Ecto neural progenitor cell (in vitro differentiated cells): ENCODE measurements around the gene SELENOF.
"Not testable (repeated sequence)": the region's sequence is repeated elsewhere in the genome, so short reads cannot be mapped to it uniquely, and the experiment has no call there.

ENCODE experiments used
- DNase-seq: peaks from one replicate; pipeline ENCODE4 v3.0.0-alpha.2; 2018; ENCODE audit warnings: low spot score

The SELENOF gene

GRCh38 chr1:86916752-86917151 is 2.8 kb upstream of the SELENOF start:
- no peak for DNase-seq

DNA sequence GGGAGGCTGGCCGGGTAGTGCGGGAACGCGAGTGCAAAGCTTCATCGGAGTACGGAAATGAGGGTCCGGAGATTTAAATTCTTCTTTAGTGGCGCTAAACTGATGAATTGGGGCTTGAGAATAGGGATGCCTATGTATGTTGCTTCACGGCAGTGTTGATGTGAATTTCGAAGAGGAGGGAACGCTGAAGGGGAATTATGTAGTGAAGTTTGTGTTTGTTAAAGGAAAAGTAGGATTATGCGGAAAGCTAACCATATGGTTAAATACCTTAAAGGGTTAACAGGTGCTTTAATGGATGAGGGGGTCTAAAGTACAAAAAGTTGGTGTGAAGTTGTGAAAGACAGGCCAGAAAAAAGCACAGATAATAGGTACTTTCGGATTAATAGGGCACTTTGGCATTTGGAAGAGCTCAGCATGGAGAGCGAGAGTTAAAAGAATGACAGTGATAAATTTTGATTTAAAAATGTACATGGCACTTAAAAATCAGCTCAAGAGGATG is 1.9 kb upstream of the SELENOF start:
- no peak for DNase-seq

DNA sequence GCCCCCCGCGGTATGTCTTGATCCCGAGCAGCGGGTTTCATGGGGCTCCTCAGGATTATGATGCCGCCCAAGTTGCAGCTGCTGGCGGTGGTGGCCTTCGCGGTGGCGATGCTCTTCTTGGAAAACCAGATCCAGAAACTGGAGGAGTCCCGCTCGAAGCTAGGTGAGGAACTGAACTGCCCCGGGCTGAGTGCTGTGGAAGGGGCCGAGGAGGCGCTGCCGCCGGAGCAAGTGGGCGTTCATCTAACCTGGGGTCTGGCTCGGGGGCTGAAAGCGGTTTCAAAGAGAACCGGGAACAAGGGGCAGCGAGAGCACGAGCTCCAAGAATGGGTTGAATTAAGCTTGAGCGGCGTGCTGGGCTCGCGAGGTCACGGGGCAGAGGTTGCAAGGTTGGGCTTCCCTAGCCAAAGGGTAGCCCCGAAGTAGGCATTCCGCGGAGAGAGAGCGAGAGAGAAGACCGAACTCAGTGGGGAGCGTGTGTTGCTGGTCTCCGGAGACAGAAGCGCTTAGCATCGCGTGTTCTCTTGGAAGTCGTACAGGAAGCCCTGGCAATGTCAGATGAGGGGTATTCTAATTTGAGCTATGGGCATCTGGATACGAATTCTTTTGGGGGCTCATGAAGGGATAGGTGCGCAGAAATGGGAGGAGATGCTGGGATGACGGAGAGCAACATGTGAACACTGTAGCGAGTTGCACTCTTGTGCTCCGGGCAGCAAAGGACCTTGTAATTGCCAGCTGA is 1.2 kb upstream of the SELENOF start:
- DNase-seq = peak; percentile 74

- DNase-seq = no peak
These were observed 673 bp upstream of the SELENOF start, which contains the start of gene HS2ST1 for GRCh38 chr1:86914601-86914997. TSS of gene HS2ST1 (plus strand) at chr1:86914635.

DNA sequence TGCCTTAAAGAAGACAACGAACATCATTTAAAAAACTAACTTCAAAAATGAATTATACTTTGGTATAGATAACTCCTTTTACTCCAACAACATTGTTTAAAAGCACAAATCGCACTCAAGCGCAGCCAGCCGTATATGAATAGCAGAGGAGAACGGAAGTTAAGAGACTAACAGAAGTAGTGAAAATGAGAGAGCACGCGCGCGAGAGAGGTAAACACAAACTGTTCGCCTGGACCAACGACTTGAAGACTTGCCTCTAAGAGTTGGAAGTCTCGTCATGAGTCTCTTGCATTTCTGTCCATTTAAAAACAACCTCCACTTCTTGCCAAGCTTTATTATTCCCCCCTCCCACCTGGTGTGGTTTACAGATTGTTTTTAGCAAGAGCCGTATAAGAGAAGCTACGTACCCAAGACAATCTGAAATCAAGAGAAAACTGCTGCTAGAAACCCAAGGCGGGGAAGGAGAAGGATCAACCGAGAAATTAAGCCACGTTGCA is 479 bp downstream of the SELENOF start:
- no peak for DNase-seq

GRCh38 chr1:86912281-86912900 is 1.5 kb downstream of the SELENOF start:
- DNase-seq = no peak

- DNase-seq = no peak
These were observed 7.5 kb downstream of the SELENOF start for GRCh38 chr1:86906419-86906818.

GRCh38 chr1:86905875-86906274 is 8.1 kb downstream of the SELENOF start:
- DNase-seq = no peak

GRCh38 chr1:86899401-86899800 is 14.5 kb downstream of the SELENOF start:
- not testable (repeated sequence) for DNase-seq

- no peak for DNase-seq
These were observed 25.6 kb downstream of the SELENOF start for GRCh38 chr1:86888327-86888726.

GRCh38 chr1:86887479-86888162 is 26.3 kb downstream of the SELENOF start:
- DNase-seq = no peak

- DNase-seq = no peak
These were observed 38.2 kb downstream of the SELENOF start for GRCh38 chr1:86875722-86876121.

GRCh38 chr1:86872086-86872485 is 41.8 kb downstream of the SELENOF start:
- no peak for DNase-seq

DNA sequence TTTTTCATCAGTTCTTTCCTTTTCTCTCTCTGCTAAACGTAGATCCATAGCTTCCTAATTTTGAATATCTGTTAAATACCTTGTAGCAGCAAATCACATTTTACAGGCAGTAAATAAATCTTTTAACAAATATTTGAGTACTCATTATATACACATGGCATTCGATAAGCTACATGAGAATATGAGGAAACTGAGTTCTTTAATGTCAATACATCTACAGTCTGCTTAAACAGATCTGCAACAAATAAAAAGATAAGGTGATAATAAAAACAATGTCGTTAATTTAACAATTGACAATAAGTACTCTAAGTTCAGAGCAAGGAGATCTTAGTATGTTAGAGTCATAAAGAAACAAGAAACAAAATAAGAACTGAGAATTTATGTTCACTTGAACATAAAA is 42.9 kb downstream of the SELENOF start:
- DNase-seq = no peak

GRCh38 chr1:86868477-86868876 is 45.4 kb downstream of the SELENOF start:
- no peak for DNase-seq

DNA sequence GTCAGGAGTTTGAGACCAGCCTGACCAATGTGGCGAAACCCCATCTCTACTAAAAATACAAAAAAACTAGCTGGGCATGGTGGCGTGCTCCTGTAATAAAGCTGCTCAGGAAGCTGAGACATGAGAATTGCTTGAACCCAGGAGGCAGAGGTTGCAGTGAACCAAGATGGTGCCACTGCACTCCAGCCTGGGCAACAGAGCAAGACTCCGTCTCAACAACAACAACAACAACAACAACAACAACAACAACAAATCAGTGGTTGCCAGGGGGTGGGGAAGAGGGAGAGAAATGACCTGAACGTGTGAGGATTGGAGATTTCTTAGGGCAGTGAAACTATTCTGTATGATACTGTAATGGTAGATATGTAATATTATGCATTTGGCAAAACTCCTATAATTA is 46.6 kb downstream of the SELENOF start:
- not testable (repeated sequence) for DNase-seq

DNA sequence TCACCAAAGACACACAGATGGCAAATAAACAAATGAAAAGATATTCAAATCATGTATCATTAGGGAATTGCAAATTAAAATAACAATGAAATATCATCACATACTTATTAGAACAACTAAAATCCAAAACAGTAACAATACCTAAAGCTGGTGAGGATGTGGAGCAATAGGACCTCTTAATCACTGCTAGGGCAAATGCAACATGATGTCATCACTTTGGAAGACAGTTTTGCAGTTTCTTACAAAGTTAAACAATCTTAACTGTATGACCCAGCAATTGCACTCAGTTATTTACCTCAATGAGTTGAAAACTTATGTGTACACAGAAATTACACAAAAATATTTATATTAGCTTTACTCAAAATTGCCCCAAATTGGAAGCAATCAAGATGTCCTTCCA is 47.3 kb downstream of the SELENOF start:
- no peak for DNase-seq

GRCh38 chr1:86865973-86866637 is 47.8 kb downstream of the SELENOF start:
- no peak for DNase-seq

DNA sequence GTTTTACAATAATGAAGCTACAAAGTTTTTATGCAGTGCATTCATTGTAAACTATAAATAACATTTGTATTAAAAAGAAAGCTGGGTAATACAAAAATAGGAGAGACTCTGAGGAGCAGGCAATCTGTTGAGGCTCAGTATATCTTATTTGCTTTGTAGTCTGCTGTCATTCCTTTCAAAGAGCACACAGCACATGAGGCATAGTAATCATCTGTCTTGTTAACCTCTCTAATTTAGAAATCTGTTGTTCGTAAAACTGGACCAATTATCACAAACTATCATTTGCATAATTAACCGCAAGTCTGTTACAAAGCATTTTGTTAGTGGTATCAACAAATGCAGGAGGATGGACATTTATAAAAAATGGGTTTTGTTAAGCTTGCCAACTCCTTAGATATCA is 51.0 kb downstream of the SELENOF start:
- DNase-seq = no peak

GRCh38 chr1:86861424-86861823 is 52.5 kb downstream of the SELENOF start:
- no peak for DNase-seq

DNA sequence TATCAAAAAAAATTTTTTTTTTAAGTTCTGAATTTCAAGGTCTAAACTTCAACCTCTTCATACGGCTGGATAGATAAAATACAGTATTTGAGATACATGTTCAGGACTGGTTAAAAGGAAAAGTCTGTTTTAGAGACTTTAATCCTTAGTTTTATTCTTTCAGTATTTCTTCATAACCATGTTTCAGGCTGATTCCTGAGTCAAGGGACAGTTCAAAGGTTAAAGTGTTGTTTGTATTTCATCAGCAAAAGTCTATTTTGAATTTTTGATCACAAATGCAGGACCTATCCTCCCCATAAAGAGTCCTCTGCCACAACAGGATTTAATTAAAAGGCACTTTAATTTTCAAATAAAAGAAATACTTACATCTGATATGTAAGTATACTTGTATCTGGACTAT is 53.5 kb downstream of the SELENOF start:
- DNase-seq = no peak

DNA sequence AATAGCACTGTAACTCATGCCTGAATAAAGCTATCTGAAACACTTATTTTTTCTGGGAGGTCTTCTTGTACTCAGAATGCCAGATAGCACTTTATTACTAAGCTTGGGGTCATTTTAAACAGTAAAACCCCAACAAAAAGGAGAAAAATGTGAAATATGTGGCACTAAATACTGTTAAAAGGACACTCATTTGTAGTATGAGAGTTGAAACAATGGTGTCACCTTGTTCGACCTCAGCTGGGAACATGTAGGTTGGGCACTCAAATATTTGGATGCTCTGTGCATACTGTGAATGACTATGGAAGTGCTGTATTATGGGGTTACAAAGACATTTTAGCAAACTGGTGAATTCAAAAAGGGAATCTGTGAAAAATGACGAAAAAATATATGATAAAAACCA is 53.9 kb downstream of the SELENOF start:
- no peak for DNase-seq
